ENCODE data around the gene KRTDAP. TPM values are rescaled to one million over a fixed set of nuclear protein-coding genes. Genes with fewer than 3 reads are reported as not detected.

Gene KRTDAP
- total and polyA plus RNA-seq, 5 donors, result 0.29 TPM; not detected in 4

Other genes starting within 250 kb of the KRTDAP start
- gene LSR, start 241.5 kb downstream of the KRTDAP start, total RNA-seq, result 1 to 10 TPM; 4.6 to 8.9 (median 4.8) TPM
- gene LSR, start 241.5 kb downstream of the KRTDAP start, polyA plus RNA-seq, result 5.0 TPM
- 100 to 1,000 TPM; 182 to 270 (median 239) TPM for gene USF2, start 221.5 kb downstream of the KRTDAP start, total RNA-seq
- 332 TPM for gene USF2, start 221.5 kb downstream of the KRTDAP start, polyA plus RNA-seq
- 100 to 1,000 TPM; 164 to 286 (median 230) TPM for gene HAMP, start 207.9 kb downstream of the KRTDAP start, total RNA-seq
- gene HAMP, start 207.9 kb downstream of the KRTDAP start, polyA plus RNA-seq, result 406 TPM
- gene MAG, start 198.3 kb downstream of the KRTDAP start, total RNA-seq, result not detected
- gene MAG, start 198.3 kb downstream of the KRTDAP start, polyA plus RNA-seq, result 1.3 TPM
- gene CD22, start 161.3 kb downstream of the KRTDAP start, total RNA-seq, result under 1 TPM; 0.54 to 0.80 (median 0.72) TPM
- 0.20 TPM for gene CD22, start 161.3 kb downstream of the KRTDAP start, polyA plus RNA-seq
- gene FFAR1, start 142.6 kb downstream of the KRTDAP start, total RNA-seq, result not detected
- gene FFAR1, start 142.6 kb downstream of the KRTDAP start, polyA plus RNA-seq, result not detected
- gene FFAR3, start 132.0 kb downstream of the KRTDAP start, total RNA-seq, result under 1 TPM in 1 of 4 donors, not detected in 3; 0.31 TPM
- 0.05 TPM for gene FFAR3, start 132.0 kb downstream of the KRTDAP start, polyA plus RNA-seq
- not detected for gene GPR42, start 119.4 kb downstream of the KRTDAP start, total RNA-seq
- gene GPR42, start 119.4 kb downstream of the KRTDAP start, polyA plus RNA-seq, result not detected
- under 1 TPM in 3 of 4 donors, not detected in 1; 0.28 to 0.63 (median 0.44) TPM for gene FFAR2, start 42.2 kb downstream of the KRTDAP start, total RNA-seq
- gene FFAR2, start 42.2 kb downstream of the KRTDAP start, polyA plus RNA-seq, result 0.11 TPM
- 10 to 100 TPM in 3 of 4 donors, 1 to 10 TPM in 1; 9.1 to 23.4 (median 15.7) TPM for gene DMKN, start 23.2 kb upstream of the KRTDAP start, total RNA-seq
- 22.8 TPM for gene DMKN, start 23.2 kb upstream of the KRTDAP start, polyA plus RNA-seq
- not detected for gene SBSN, start 37.8 kb upstream of the KRTDAP start, total RNA-seq
- not detected for gene SBSN, start 37.8 kb upstream of the KRTDAP start, polyA plus RNA-seq
- not detected for gene GAPDHS, start 43.0 kb upstream of the KRTDAP start, total RNA-seq
- gene GAPDHS, start 43.0 kb upstream of the KRTDAP start, polyA plus RNA-seq, result not detected
- gene TMEM147, start 55.2 kb upstream of the KRTDAP start, total RNA-seq, result 10 to 100 TPM; 77.3 to 94.8 (median 85.0) TPM
- 140 TPM for gene TMEM147, start 55.2 kb upstream of the KRTDAP start, polyA plus RNA-seq
- gene ATP4A, start 73.2 kb upstream of the KRTDAP start, total RNA-seq, result not detected
- not detected for gene ATP4A, start 73.2 kb upstream of the KRTDAP start, polyA plus RNA-seq
- not detected for gene PMIS2, start 95.7 kb upstream of the KRTDAP start, total RNA-seq
- not detected for gene PMIS2, start 95.7 kb upstream of the KRTDAP start, polyA plus RNA-seq
- gene HAUS5, start 122.3 kb upstream of the KRTDAP start, total RNA-seq, result 1 to 10 TPM; 3.1 to 5.6 (median 4.8) TPM
- gene HAUS5, start 122.3 kb upstream of the KRTDAP start, polyA plus RNA-seq, result 4.5 TPM
- 10 to 100 TPM; 52.0 to 57.9 (median 54.2) TPM for gene RBM42, start 138.6 kb upstream of the KRTDAP start, total RNA-seq
- 50.9 TPM for gene RBM42, start 138.6 kb upstream of the KRTDAP start, polyA plus RNA-seq
- gene ETV2, start 151.3 kb upstream of the KRTDAP start, total RNA-seq, result 1 to 10 TPM in 1 of 4 donors, under 1 TPM in 2, not detected in 1; 0.41 to 1.0 (median 0.59) TPM
- 0.77 TPM for gene ETV2, start 151.3 kb upstream of the KRTDAP start, polyA plus RNA-seq
- gene COX6B1, start 157.9 kb upstream of the KRTDAP start, total RNA-seq, result 1,000 to 10,000 TPM in 3 of 4 donors, 100 to 1,000 TPM in 1; 899 to 1,285 (median 1,111) TPM
- gene COX6B1, start 157.9 kb upstream of the KRTDAP start, polyA plus RNA-seq, result 3,084 TPM
- gene UPK1A, start 176.1 kb upstream of the KRTDAP start, total RNA-seq, result not detected
- not detected for gene UPK1A, start 176.1 kb upstream of the KRTDAP start, polyA plus RNA-seq
- gene ZBTB32, start 214.1 kb upstream of the KRTDAP start, total RNA-seq, result not detected
- not detected for gene ZBTB32, start 214.1 kb upstream of the KRTDAP start, polyA plus RNA-seq
- 10 to 100 TPM; 14.7 to 19.1 (median 17.8) TPM for gene KMT2B, start 227.5 kb upstream of the KRTDAP start, total RNA-seq
- gene KMT2B, start 227.5 kb upstream of the KRTDAP start, polyA plus RNA-seq, result 13.8 TPM